ENCODE data around the gene DDX60. TPM values are rescaled to one million over a fixed set of nuclear protein-coding genes. Genes with fewer than 3 reads are reported as not detected.
A peak's percentile ranks its signal among the peaks of the same experiment; 100 is the strongest.
"Not testable (repeated sequence)": the region's sequence is repeated elsewhere in the genome, so short reads cannot be mapped to it uniquely, and the experiment has no call there.

Gene DDX60
- total and polyA plus RNA-seq, 12 donors, result 2.8 to 26.2 (median 12.0) TPM

GRCh38 chr4:168309781-168310180, 8.8 kb downstream of the DDX60 start:
- 9 to 25% (median 24%) methylated on average over 2 of the region's 2 CpGs for WGBS, 4 donors
- H3K27ac ChIP-seq, result peak overlapping the region in 1 of 5 donors; percentile 5

GRCh38 chr4:168308912-168309311, 9.6 kb downstream of the DDX60 start:
- 99 to 100% (median 100%) methylated on average over 2 of the region's 2 CpGs for WGBS, 4 donors
- H3K36me3 ChIP-seq (replicated peaks in 1 of 2), result peaks cover 0 to 11% of the 10 kb centered on the region in 2 donors

More at GRCh38 chr4:168309781-168310180, 8.8 kb downstream of the DDX60 start:
- Histone ChIP-seq H3K27me3 (no peaks in the 10 kb centered on the region), H3K9me3 (replicated peaks in 1 of 3) (no peaks in the 10 kb centered on the region), H3K4me3 (no peak overlapping the region), H3K4me1 (replicated peaks in 1 of 2) (peaks cover 0 to 11% of the 10 kb centered on the region in 2 donors), H3K36me3 (replicated peaks in 1 of 2) (peaks cover 0 to 11% of the 10 kb centered on the region in 2 donors)
- DNase-seq, result peak in 3 of 7 donors; percentile 10 to 16 (median 14)
- intact Hi-C loops (cut with DNase I), result loop anchor here in 1 of 2 donors (5.0 kb wide), 1 partner anchor 168 kb away; no protein-coding TSS in a partner anchor
- no peak for TF ChIP-seq CTCF (IDR thresholded peaks at IDR 0.05)
- no peak for TF ChIP-seq POLR2A (IDR thresholded peaks at IDR 0.05)

GRCh38 chr4:168306476-168306875, 12.1 kb downstream of the DDX60 start:
- no peak overlapping the region for H3K4me3 ChIP-seq
- DNase-seq, result no peak
- 92 to 94% (median 93%) methylated on average over 7 of the region's 7 CpGs for WGBS, 4 donors
- H3K4me1 ChIP-seq (replicated peaks in 1 of 2), result peaks cover 0 to 11% of the 10 kb centered on the region in 2 donors
- no peaks in the 10 kb centered on the region for H3K9me3 ChIP-seq (replicated peaks in 1 of 3)
- no peaks in the 10 kb centered on the region for H3K27me3 ChIP-seq
- intact Hi-C loops (cut with DNase I), result no loop called here
- H3K27ac ChIP-seq, result no peak overlapping the region
- peaks cover 0 to 11% of the 10 kb centered on the region in 2 donors for H3K36me3 ChIP-seq (replicated peaks in 1 of 2)
- TF ChIP-seq CTCF (IDR thresholded peaks at IDR 0.05), result no peak
- TF ChIP-seq POLR2A (IDR thresholded peaks at IDR 0.05), result no peak

More at GRCh38 chr4:168308912-168309311, 9.6 kb downstream of the DDX60 start:
- DNase-seq, result no peak
- intact Hi-C loops (cut with DNase I), result no loop called here
- Histone ChIP-seq H3K27ac (no peak overlapping the region), H3K4me1 (replicated peaks in 1 of 2) (peaks cover 0 to 11% of the 10 kb centered on the region in 2 donors), H3K9me3 (replicated peaks in 1 of 3) (no peaks in the 10 kb centered on the region), H3K4me3 (no peak overlapping the region), H3K27me3 (no peaks in the 10 kb centered on the region)
- TF ChIP-seq CTCF (IDR thresholded peaks at IDR 0.05), result no peak
- no peak for TF ChIP-seq POLR2A (IDR thresholded peaks at IDR 0.05)

GRCh38 chr4:168304744-168305459, 13.7 kb downstream of the DDX60 start:
- WGBS, 4 donors, result 83 to 85% (median 84%) methylated on average over 3 of the region's 3 CpGs
- DNase-seq, result no peak
- Histone ChIP-seq H3K4me1 (replicated peaks in 1 of 2) (peaks cover 0 to under 1% of the 10 kb centered on the region in 2 donors), H3K27ac (no peak overlapping the region), H3K4me3 (no peak overlapping the region), H3K9me3 (replicated peaks in 1 of 3) (no peaks in the 10 kb centered on the region), H3K27me3 (no peaks in the 10 kb centered on the region), H3K36me3 (replicated peaks in 1 of 2) (peaks cover 0 to 11% of the 10 kb centered on the region in 2 donors)
- intact Hi-C loops (cut with DNase I), result no loop called here
- TF ChIP-seq POLR2A (IDR thresholded peaks at IDR 0.05), result no peak
- TF ChIP-seq CTCF (IDR thresholded peaks at IDR 0.05), result no peak

GRCh38 chr4:168303430-168303829, 15.1 kb downstream of the DDX60 start:
- H3K27me3 ChIP-seq; H3K9me3 ChIP-seq (replicated peaks in 1 of 3); H3K27ac ChIP-seq; H3K4me1 ChIP-seq (replicated peaks in 1 of 2); intact Hi-C loops (cut with DNase I); DNase-seq; H3K4me3 ChIP-seq: not testable (repeated sequence)
- peaks cover 0 to 11% of the 10 kb centered on the region in 2 donors for H3K36me3 ChIP-seq (replicated peaks in 1 of 2)
- 92 to 97% (median 94%) methylated on average over 5 of the region's 5 CpGs for WGBS, 4 donors
